HTERT RPE-1 (cell line): Measurements from ENCODE around the gene NUDT22.

Experiments used
- in situ Hi-C: fragments of 300-500 bp; cut with MboI; formaldehyde crosslinking; loops from 4 replicates; pipeline ENCODE4 v1.14.3; 2020; ENCODE audit warnings: low sequenced_read_pairs

NUDT22 gene

DNA sequence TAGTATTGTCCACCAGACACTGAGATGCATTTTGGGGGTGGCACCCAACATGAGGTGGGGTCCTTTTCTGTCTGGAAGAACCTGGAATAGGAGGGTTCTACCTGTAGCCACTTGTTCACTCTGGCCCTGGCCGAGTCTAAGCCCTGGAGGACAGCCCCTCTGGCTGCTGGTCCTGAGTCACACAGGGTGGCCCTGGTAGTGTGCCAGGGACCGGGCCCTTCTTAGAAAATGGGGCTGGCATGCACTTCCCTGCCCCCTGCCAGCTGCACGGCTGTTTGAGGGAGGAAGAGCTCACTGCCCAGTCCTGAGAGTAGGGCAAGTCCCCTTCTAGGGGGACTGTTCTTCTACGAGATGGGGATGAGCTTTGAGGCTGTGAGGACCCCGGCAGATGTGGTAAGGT is 27.4 kb downstream of the NUDT22 start:
- in situ Hi-C loops = no loop called here

DNA sequence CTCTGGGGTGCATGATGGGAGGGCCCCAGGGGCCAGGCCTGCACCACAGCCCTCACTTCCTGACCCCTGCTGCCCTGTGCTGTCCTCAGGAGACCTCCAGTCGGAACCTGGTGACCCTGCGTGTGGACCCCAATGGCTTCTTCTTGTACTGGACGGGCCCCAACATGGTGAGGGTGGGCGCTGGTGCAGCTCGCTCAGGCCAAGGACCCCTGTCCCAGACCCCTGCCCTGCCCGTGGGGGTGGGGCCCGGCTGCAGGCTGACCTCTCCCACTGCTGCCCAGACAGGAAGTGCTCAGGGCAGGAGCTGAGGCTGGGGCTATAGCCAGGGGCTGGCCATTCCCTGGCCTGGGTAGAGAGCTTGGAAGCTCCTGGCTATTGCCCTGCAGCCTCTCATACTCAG is 28.3 kb downstream of the NUDT22 start:
- in situ Hi-C loops = no loop called here

DNA sequence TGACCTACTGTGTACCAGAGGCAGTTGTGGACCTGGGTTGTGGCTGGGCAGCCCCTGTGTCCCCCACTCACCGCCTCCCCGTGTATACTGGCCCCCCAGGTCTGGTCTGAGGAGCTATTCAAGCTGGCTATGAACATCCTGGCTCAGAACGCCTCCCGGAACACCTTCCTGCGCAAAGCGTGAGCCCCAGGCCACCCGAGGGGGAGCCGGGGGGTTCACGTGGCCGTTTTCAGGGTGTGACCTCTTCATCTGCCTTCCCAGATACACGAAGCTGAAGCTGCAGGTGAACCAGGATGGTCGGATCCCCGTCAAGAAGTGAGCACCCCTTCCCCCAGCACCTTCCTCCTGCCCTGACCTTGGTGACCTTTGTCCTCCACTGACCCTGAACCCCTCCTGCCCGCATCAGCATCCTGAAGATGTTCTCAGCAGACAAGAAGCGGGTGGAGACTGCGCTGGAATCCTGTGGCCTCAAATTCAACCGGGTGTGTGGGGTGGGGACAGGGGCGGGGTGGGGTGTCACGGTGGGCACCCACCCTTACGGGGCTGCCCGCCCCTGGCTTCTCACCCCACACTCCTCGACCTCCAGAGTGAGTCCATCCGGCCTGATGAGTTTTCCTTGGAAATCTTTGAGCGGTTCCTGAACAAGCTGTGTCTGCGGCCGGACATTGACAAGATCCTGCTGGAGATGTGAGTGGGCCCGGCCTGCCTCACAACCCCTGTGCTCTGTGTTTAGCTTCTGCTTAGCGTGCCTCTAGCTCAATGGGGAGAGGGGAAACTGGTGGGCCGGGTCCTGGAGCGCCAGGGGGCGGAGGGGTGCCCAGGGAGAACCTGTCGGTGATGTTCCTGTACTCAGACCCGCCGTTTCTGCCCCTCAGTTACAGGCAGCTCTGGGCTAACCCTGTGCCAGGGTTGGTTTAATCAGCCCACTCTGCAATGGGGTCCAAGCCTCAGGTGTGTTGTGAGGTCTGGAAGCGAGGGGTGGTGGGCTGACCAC is 29.4 kb downstream of the NUDT22 start:
- in situ Hi-C loops = no loop called here

DNA sequence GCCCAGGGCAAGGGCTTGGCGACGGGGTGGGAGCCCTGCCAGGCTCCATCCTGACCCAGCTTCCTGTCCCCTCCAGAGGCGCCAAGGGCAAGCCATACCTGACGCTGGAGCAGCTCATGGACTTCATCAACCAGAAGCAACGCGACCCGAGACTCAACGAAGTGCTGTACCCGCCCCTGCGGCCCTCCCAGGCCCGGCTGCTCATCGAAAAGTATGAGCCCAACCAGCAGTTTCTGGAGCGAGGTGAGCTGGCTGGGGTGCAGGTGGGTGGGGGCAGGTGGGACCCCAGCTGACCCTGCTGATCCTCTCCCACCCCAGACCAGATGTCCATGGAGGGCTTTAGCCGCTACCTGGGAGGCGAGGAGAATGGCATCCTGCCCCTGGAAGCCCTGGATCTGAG is 30.2 kb downstream of the NUDT22 start:
- in situ Hi-C loops = no loop called here

DNA sequence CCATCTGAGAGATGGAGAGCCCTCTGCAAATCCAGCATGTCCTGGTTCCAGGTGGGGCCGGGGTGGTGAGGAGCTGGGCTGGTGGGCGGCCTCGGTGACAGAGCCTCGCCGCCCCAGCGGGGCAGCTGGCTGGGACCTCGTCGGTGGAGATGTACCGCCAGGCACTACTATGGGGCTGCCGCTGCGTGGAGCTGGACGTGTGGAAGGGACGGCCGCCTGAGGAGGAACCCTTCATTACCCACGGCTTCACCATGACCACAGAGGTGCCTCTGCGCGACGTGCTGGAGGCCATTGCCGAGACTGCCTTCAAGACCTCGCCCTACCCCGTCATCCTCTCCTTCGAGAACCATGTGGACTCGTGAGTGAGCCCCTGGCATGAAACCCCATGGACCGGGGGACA is 32.3 kb downstream of the NUDT22 start:
- in situ Hi-C loops = no loop called here

DNA sequence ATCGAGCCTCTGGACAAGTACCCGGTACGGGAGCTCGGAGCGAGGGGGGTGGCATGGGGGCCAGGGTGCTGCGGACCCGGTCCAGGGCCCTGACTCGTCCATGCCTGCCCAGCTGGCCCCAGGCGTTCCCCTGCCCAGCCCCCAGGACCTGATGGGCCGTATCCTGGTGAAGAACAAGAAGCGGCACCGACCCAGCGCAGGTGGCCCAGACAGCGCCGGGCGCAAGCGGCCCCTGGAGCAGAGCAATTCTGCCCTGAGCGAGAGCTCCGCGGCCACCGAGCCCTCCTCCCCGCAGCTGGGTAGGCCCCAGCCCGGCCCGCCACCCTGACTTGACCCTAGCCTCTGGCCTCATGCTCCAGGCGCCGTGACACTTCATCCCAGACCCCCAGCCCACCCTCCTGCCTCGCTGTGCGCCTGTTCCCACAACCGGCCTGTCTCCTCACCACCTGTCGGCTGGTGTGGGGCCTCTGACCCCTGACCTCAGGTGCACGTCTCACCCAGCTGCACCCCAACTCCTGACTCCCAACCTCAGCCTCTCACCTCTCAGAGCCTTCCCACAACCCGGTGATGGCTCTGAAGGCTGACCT is 33.0 kb downstream of the NUDT22 start:
- in situ Hi-C loops = no loop called here

DNA sequence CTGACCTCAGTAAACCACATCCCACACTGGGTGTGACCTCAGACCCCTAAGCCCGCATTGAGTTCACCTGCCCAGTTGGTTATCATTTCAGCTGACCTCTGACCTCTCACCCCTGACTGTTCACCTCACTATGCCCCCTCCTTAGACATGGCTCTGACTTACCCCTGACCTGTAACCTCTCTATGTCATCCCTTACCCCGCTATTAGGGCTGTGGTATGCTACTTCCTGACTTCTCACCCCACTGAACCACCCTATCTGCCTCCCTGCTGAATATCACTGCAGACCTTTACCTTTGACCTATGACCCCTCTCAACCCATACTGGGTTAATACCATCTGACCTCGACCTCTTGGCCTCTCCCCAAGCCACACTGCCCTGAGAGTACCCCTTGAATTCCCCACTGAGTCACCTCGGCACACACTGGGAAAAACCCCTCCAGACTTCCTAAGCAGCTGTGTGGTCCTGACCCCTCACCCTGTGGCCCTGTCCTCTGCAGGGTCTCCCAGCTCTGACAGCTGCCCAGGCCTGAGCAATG is 33.5 kb downstream of the NUDT22 start:
- in situ Hi-C loops = no loop called here

DNA sequence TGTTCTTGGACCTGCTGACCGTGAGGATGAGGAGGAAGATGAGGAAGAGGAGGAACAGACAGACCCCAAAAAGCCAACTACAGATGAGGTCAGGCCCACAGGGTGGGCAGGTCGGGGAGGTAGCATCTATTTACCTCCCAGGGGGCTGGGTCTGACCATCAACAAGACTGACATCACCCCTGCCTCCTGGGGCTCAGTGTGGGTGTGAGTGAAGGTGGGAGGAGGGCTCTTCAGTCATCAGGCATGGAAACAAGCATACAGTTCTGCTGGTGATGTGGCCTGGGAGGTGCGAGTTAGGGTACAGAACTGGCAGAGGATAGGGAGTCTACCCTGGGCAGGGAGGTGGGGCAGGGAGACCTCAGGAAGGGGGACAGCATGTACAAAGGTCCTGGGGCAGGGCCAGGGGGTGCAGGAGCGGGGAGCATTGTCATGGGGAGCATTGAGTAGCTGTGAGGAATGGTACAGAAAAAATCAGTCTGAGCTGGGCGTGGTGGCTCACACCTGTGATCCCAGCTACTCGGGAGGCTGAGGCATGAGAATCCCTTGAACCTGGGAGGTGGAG is 34.2 kb downstream of the NUDT22 start:
- in situ Hi-C loops = no loop called here

DNA sequence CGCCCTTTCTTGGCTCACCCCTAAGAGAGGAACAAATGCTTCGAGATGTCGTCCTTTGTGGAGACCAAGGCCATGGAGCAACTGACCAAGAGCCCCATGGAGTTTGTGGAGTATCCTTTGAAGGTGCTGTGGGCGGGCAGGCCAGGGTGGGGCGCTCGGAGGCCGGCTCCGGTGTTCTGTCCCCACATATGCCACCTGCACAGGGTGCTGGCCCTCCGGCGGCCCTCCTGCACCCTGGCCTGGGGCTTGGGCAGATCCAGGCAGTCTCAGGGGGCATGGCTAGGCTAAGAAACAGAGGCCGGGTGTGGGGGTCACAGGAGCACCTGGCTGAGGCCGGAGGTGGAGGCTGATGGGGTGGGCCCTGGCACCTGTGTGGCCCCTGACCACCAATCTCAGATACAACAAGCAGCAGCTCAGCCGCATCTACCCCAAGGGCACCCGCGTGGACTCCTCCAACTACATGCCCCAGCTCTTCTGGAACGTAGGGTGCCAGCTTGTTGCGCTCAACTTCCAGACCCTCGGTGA is 35.5 kb downstream of the NUDT22 start:
- in situ Hi-C loops = no loop called here

DNA sequence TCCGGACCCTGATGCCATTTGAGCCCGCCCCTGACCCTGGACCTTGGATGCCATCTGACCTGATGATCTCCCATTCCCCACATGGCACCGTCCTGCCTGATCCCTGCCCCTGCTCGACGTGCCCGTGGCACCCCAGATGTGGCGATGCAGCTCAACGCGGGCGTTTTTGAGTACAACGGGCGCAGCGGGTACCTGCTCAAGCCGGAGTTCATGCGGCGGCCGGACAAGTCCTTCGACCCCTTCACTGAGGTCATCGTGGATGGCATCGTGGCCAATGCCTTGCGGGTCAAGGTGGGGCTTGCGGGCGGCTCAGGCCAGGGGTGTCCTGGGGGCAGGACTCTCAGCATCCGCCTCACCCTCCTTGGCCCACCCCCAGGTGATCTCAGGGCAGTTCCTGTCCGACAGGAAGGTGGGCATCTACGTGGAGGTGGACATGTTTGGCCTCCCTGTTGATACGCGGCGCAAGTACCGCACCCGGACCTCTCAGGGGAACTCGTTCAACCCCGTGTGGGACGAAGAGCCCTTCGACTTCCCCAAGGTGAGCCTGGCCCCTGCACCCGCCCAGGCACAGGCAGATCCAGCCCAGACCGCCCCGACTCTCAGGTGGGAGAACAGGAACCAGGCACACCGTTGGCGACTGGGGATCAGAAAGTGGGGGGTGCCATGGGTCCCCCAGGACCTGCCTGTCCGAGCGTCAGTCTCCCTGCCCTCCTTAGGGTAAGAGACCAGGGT is 36.4 kb downstream of the NUDT22 start:
- in situ Hi-C loops = no loop called here

DNA sequence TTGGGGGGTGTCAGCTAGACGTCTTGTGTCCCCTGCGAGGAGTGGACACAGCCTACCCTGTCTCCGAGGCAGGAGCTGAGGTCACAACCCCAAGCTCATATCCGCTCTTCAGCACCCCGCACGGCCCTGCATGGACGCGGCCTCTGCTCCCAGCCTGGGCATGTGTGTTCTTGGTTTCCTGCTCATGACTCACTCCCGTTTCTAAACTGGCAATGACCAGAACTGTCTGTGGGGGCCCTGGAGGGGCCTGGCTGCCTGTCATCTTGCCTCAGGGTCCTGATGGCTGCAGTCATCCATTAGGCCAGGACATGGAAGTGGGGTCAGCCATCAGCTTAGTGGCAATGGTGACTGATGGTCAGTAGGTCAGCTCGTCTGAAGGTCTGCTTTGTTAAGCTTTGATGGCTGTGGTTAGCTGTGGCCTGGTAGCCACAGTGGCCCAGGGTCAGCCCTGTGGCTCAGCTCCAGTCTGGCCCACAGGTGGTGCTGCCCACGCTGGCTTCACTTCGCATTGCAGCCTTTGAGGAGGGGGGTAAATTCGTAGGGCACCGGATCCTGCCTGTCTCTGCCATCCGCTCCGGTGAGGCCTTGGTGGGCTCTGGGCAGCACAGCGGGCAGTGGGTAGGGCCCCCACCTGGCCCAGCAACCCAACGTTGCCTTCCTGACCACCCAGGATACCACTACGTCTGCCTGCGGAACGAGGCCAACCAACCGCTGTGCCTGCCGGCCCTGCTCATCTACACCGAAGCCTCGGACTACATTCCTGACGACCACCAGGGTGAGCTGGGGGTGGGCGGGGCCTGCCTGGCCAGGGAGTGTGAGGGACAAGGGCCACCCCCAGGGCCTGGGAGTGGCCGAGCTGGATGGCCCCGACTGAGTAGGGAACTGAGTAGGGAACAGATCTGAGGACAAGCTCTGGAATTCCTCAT is 37.2 kb downstream of the NUDT22 start:
- in situ Hi-C loops = no loop called here

DNA sequence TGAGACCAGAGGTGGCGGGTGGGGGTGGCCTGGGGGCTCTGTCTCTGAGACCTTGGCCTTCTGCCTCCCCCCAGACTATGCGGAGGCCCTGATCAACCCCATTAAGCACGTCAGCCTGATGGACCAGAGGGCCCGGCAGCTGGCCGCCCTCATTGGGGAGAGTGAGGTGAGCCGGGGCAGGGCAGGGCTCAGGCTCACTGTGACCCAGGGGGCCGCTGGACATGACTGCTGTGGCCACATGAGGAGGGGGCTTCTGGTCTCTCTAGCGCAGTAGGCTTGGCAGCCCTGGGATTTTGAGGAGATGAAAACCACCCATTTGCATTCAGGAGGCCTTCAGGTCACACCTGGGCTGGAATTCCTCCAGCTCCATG is 37.9 kb downstream of the NUDT22 start:
- in situ Hi-C loops = no loop called here

DNA sequence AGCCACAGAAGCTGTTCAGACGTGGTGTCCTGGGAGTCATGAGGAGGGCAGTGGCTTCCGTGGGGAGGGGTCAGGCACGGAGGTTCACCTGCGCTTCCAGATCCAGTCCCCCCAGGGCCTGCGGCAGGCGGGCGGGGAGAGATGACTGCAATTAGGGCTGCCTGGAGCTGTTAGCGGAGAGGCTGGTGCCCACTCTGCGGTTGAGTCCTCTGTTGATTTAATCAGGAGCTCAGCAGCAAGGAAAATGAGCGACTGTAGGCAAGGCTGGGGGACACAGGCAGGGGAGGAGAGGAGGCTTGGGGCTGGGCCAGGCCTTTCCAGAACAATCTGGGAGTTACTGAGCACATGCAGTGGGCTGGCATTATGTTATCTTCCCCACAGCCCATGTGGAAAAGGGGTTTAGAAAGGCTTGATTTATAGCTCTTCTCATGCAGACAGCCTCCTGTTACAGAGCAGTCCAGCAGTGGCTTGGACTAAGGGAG is 38.3 kb downstream of the NUDT22 start:
- in situ Hi-C loops = no loop called here

DNA sequence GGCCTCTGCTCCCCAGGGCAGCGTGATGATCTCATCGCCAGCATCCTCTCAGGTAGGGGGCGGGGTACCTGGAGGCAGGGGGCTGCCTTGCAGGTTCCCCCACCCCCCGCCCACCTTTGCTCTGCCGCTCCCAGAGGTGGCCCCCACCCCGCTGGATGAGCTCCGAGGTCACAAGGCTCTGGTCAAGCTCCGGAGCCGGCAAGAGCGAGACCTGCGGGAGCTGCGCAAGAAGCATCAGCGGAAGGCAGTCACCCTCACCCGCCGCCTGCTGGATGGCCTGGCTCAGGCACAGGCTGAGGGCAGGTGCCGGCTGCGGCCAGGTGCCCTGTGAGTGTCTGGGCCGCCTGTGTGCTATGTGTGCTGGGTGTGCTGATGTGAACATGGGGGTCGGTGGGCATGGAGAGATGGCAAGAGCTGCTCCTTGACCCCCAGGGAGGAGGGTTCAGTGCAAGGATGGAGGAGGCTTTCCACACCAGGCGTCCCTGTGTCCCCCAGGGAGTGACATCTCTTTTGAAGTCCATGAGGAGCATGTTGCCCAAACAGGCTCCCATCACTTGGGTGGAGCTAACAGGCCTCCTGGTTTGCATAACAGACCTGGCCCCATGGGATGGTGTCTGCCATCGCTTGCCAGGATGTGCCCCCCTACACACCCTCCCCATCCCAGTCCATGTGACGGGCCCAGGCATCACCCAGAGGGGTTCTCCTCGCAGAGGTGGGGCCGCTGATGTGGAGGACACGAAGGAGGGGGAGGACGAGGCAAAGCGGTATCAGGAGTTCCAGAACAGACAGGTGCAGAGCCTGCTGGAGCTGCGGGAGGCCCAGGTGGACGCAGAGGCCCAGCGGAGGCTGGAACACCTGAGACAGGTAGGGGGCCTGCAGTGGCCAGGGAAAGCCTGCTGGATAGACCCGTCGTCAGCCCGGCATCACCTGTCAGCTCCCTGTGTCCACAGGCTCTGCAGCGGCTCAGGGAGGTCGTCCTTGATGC is 39.4 kb downstream of the NUDT22 start:
- in situ Hi-C loops = no loop called here

DNA sequence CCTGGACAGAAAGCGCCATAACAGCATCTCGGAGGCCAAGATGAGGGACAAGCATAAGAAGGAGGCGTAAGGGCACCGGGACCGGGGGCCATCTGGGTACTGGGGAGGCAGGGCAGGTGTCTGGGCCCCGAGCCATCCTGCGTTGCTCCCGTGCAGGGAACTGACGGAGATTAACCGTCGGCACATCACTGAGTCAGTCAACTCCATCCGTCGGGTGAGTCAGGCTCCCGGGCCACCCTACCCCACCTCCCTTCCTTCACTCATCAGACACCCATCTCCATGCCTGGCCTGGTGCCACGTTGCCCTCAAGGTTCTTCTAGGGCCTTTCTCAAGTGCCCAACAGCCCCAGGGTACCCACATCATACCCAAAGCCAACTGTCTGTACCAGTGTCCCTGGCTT is 40.3 kb downstream of the NUDT22 start:
- in situ Hi-C loops = no loop called here

DNA sequence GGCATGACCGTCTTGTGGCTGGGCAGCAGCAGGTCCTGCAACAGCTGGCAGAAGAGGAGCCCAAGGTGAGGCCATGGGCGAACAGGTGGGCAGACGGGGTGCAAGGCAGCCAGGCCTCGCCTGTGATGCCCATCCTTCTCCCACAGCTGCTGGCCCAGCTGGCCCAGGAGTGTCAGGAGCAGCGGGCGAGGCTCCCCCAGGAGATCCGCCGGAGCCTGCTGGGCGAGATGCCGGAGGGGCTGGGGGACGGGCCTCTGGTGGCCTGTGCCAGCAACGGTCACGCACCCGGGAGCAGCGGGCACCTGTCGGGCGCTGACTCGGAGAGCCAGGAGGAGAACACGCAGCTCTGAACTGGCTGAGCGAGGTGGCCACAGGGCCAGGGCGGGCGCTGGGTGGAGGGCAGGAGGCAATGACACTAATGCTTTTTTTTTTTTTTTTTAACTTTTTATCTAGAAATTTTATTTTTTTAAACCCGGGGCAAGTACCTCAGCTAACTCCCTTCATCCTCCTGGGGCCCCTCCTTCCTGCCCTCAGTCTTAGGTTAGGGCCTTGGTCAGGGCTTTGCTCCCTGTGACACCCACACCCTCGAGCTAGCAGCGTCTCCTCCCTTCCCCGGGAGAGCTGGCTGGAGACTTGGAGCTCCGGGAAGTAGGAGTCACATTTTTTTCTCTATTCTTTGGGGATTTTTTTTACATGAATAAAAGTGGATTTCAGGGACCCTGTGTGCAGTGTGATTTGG is 41.3 kb downstream of the NUDT22 start:
- in situ Hi-C loops = no loop called here

DNA sequence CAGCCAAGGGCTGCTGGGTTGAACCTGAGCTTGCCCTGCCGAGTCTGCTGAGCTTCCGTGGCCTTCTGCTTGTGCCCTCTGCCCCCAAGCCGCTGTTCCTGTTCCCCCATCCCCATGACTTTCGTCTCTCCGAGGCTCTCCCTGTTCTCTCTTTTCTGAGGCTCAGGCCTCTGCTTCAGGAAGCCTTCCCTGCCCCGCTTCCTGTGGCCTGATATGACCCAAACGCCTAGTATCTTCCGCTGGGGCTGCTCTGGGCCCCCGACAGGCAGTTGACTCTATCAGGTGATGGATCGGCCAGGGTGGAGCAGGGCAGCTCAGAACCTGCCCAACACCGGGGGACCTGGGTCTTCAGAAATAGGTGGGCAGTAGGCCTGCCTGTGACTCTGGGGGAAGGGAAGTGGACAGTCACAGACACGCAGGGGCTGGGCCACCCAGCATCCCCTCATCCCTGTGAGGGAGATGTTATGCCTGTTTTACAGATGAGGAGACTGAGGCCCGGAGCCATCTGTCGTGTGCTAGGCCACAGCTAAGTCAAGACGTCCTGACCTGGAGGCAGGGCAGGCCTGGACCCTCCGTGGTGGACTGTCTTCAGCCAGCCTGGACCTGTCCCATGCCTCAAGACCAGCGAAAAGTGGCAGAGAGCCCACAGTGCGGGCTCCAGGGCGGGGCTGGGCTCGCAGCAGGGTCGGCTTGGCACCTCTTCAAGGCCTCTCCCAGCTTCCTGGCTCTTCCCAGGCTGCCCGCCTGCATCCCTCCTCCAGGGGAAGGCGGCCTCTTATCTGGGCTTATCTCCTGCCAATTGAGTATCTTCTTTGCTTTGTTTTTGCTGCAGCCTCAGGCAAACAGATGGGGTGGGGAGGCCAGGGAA is 42.2 kb downstream of the NUDT22 start:
- in situ Hi-C loops = no loop called here
